HTERT RPE-1 (cell line): Measurements from ENCODE around the gene OSBPL3.

ENCODE experiments used
- in situ Hi-C: fragments of 300-500 bp; cut with MboI; formaldehyde crosslinking; loops from 4 replicates; pipeline ENCODE4 v1.14.3; 2020; ENCODE audit warnings: low sequenced_read_pairs

The OSBPL3 gene

GRCh38 chr7:24834128-24834798 is 145.7 kb downstream of the OSBPL3 start:
- in situ Hi-C loops, result no loop called here

GRCh38 chr7:24833549-24833948 is 146.4 kb downstream of the OSBPL3 start:
- in situ Hi-C loops, result no loop called here

GRCh38 chr7:24831240-24831639 is 148.7 kb downstream of the OSBPL3 start:
- in situ Hi-C loops, result no loop called here

GRCh38 chr7:24830440-24831050 is 149.4 kb downstream of the OSBPL3 start:
- in situ Hi-C loops, result no loop called here

- in situ Hi-C loops, result no loop called here
Measured at GRCh38 chr7:24829787-24830186, 150.2 kb downstream of the OSBPL3 start.

- in situ Hi-C loops, result no loop called here
Measured at GRCh38 chr7:24828891-24829661, 150.9 kb downstream of the OSBPL3 start.

GRCh38 chr7:24827589-24827988 is 152.4 kb downstream of the OSBPL3 start:
- in situ Hi-C loops, result no loop called here

- in situ Hi-C loops, result no loop called here
Measured at GRCh38 chr7:24827027-24827426, 153.0 kb downstream of the OSBPL3 start.

- in situ Hi-C loops, result no loop called here
Measured at GRCh38 chr7:24826662-24827020, 153.3 kb downstream of the OSBPL3 start.

GRCh38 chr7:24825931-24826661 is 153.9 kb downstream of the OSBPL3 start:
- in situ Hi-C loops, result no loop called here

- in situ Hi-C loops, result no loop called here
Measured at GRCh38 chr7:24825381-24825794, 154.6 kb downstream of the OSBPL3 start.

- in situ Hi-C loops, result no loop called here
Measured at GRCh38 chr7:24824896-24825295, 155.1 kb downstream of the OSBPL3 start.

GRCh38 chr7:24824400-24824799 is 155.6 kb downstream of the OSBPL3 start:
- in situ Hi-C loops, result no loop called here

GRCh38 chr7:24821754-24822054 is 158.3 kb downstream of the OSBPL3 start:
- in situ Hi-C loops, result no loop called here

GRCh38 chr7:24821045-24821753 is 158.8 kb downstream of the OSBPL3 start:
- in situ Hi-C loops, result no loop called here

GRCh38 chr7:24820730-24821044 is 159.3 kb downstream of the OSBPL3 start:
- in situ Hi-C loops, result no loop called here

- in situ Hi-C loops, result no loop called here
Measured at GRCh38 chr7:24819916-24820689, 159.9 kb downstream of the OSBPL3 start.

GRCh38 chr7:24817339-24817738 is 162.6 kb downstream of the OSBPL3 start:
- in situ Hi-C loops, result no loop called here

- in situ Hi-C loops, result no loop called here
Measured at GRCh38 chr7:24816868-24817267, 163.1 kb downstream of the OSBPL3 start.

GRCh38 chr7:24812305-24812945 is 167.6 kb downstream of the OSBPL3 start:
- in situ Hi-C loops, result no loop called here
